Germinal center (tissue), 1 donor: ENCODE measurements around the gene PTGES3L.
"Not testable (repeated sequence)": the region's sequence is repeated elsewhere in the genome, so short reads cannot be mapped to it uniquely, and the experiment has no call there.

Experiments
- DNase-seq: peaks from one replicate; pipeline ENCODE4 v3.0.0; 2012; ENCODE audit warnings: mixed read lengths, low spot score

Gene PTGES3L

DNA sequence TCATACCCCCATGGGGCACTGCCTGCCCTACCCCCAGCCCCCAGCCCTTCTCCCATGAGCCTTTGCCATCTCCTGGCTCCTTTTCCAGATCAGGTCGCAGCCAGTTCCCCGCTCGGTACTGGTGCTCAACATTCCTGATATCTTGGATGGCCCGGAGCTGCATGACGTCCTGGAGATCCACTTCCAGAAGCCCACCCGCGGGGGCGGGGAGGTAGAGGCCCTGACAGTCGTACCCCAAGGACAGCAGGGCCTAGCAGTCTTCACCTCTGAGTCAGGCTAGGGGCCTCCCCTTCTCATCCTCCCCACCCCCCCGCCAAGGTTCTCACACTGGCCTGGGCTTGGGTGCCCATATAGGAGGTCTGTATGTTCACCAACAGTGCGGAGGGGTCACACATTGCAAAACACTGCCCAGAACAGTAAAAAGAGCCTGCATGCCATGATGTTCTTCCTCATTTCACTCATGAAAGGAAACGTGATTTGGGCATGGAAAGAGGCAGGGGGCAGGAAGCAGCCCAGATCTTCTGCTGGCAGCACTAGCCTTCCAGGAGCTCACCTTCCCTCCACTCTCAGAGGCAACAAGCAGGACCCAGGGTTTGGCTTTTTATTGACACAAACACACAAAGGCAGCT, 34.3 kb upstream of the PTGES3L start:
- no peak for DNase-seq

DNA sequence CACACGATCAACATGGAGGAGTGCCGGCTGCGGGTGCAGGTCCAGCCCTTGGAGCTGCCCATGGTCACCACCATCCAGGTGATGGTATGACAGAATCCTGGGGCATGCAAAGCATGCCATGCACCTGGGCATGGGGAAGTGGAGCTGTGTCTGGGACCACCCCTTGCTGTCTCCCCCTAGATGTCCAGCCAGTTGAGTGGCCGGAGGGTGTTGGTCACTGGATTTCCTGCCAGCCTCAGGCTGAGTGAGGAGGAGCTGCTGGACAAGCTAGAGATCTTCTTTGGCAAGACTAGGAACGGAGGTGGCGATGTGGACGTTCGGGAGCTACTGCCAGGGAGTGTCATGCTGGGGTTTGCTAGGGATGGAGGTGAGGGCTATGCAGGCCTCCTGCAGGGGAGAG, 33.4 kb upstream of the PTGES3L start:
- no peak for DNase-seq

DNA sequence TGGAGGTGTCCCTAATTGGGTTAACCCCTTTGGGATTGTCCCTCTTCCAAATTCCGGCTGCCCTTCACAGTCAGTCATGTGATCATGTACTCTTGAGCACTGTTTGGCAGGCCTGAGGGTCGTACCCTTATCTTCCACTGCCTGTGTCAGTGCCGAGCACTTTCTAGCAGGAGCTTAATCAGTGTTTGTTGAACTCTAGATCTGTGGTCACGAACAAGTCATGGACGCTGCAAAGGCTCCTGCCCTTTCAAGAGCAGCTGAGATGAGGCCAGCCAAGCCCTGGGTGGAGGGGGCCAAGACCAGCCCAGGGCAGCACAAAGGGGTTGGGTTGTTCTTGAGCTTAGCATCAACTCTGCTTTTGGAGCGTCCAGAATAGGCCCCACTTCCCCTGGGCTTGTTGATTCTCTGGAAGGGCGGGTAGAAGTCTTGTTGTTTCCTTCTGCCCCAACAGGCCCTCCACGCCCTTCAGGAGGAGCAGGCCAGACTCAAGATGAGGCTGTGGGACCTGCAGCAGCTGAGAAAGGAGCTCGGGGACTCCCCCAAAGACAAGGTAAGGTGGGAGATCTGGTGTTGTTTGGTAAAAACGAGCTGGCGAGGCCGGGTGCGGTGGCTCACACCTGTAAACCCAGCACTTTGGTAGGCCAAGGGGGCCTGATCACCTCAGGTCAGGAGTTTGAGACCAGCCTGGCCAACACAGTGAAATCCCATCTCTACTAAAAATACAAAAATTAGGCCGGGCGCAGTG, 32.0 kb upstream of the PTGES3L start:
- no peak for DNase-seq

DNA sequence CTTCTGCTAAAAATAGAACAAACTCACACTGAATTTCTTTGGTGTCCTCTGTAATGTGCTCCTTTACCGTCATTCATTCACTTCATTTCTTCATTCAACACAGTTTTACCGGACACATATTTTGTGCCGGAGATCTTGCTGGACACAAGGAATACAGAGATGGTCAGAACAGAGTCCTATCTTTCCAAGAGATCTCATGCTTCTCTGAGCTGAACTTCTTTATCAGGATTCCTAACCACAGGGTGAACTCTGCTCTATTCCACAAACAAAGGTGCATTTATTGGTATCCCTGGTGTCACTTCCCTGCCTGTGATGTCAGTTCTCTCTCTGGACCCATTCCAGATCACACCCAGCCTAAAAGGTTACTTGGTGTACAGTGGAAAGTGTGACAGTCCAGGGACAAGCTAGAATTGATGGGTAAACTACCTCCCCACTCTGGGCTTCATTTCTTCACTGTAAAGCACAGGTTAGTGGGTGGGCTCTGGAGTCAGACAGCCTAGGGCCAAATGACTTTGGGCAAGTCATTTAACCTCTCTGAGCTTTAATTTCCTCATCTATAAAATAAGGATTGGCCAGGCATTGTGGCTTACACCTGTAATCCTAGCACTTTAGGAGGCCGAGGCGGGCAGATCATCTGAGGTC, 30.9 kb upstream of the PTGES3L start:
- no peak for DNase-seq

DNA sequence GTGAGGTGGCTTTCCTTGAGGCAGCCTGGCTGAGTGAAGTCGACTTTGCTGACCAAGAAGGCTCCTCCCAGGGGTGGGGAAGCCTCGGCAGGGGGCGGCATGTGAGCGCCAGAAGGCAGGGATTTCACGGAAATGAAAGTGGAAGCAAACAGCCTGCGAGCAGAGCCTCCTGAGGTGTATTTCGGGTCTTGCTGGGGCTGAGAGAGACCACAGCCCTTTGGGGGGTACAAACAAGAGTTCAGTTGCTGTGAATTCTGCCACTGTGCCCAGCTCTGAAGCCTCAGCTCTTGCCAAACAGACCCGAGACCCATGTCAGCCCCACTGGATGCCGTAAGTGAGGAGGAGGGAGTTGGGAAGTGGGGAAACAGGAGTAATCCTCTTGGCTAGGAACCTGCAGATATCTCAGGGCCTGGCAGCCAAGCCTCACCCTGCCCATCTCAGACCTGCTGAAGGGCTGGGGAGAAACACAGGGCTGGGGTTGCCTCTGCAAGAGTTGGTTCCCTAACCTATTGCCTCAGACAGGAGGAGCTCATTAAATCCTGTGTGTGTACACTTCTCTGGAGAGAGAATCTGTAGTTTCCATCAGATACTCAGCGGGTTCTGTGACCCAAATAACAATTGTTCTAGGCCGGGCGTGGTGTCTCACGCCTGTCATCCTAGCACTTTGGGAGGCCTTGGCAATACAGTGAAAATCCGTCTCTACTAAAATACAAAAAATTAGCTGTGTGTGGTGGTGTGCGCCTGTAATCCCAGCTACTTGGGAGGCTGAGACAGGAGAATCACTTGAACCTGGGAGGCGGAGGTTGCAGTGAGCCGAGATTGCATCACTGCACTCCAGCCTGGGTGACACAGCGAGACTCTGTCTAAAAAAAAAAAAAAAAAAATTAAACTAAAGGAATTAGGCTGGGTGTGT, 27.0 kb upstream of the PTGES3L start, which contains the start of gene IFI35:
Gene IFI35 (plus strand): TSS at position 146 of the 913 bp plus-strand sequence. CDS start 164 bp downstream, at position 310.
- DNase-seq = peak; percentile 83

DNA sequence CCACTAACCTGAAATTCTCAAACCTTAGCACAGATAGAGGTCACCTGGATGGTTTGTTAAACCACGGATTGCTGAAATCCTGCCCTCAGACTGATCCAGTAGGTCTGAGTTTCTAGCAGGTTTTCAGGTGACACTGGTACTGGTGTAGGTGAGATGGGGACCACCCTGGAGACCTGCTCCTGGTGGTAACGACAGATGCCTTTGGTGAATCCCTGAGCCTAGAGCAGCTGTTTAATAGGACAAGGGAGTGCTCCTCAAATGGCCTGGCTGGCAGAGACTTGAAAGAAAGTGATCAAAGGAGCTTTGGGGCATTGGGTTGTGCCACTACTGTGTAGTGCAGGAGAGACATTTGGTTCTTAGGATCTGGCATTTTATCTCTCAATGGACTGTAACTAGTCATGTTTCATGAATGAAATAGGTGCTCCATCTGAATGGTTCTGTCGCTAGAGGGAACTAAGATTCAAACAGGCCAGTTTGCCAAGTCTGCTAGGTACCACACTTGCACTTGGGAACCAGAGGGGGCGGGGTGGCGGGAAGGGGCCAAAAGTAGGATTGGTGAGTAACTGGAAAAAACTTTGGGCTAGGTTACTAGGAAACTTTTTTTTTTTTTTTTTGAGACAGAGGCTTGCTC, 23.8 kb upstream of the PTGES3L start:
- DNase-seq = no peak

DNA sequence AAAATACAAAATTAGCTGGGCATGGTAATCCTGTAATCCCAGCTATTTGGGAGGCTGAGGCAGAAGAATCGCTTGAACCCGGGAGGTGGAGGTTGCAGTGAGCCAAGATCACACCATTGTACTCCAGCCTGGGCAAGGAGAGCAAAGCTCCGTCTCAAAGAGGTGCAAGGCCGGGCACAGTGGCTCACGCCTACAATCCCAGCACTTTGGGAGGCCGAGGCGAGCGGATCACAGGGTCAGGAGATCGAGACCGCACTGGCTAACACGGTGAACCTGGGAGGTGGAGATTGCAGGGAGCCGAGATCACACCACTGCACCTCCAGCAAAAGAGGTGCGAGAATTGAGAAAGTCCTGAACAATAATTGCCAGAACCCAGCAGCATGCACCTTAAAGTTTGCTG, 21.0 kb upstream of the PTGES3L start:
- DNase-seq = not testable (repeated sequence)

DNA sequence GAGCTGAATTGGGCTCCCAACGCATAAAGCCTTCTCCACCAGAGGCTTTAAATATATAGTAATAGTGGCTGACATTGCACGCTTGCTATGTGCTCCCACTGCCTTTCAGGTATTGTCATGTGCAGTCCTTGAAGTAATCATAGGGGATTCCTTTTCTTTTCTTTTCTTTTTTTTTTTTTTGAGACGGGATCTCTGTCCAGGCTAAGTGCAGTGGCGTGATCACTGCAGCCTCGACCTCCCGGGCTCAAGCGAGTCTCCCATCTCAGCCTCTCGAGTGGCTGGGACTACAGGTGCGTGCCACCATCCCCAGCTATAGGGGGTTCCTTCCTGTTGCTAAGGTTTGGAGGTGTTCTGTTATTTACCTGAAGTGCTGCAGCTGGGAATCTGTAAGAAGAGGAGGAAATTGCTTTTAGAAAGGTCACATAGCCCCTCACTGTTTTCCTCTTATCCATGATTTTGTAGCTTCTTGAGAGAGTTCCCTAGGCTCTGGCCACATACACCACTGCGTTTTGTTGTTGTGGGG, 19.2 kb upstream of the PTGES3L start:
- DNase-seq = no peak

DNA sequence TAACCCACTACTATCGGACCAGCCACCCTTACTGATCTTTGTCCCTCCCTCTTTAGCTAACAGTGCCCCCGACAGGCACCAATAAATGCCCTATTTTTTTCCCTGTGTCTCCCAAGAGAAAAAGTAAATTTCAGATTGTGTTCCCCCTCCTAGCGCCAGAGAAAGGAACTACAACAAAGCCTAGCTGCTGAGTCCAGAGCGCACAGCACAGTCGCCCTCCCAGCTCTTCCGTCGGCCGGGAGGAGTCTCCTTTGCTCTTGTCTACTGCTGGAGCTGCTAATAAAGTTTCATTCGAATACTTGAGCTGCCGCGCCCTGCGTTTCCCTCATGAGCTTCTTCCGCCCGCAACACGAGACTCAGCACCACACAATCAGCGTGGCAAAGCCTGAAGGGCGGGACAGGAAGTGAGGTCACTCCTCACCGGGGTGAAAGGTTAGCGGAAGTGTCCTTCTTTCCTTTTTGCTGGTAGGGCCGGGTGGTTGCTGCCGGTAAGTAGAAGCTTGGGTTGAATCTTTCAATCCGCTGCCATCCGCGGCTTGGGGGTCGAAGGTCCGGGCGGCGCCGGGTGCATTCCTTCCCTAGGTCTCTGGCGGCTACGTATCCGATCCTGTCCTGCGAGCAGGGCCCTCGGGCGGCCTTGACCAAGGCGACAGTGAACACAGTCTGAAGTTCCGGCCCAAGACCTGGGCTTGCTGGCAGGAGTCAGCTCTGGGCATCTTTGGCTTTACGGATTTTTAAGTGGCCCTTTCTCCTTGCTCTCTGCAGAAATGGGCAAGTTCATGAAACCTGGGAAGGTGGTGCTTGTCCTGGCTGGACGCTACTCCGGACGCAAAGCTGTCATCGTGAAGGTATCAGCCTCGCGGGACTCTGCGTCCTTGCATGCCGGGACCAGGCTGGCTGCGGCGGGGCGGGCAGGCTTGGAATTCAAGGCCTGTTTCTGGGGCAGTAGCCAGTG, 18.4 kb upstream of the PTGES3L start, which contains the start of gene RPL27:
Gene RPL27 (plus strand): TSS at position 436 of the 955 bp plus-strand sequence. CDS start 332 bp downstream, at position 768.
- peak; percentile 94 for DNase-seq

DNA sequence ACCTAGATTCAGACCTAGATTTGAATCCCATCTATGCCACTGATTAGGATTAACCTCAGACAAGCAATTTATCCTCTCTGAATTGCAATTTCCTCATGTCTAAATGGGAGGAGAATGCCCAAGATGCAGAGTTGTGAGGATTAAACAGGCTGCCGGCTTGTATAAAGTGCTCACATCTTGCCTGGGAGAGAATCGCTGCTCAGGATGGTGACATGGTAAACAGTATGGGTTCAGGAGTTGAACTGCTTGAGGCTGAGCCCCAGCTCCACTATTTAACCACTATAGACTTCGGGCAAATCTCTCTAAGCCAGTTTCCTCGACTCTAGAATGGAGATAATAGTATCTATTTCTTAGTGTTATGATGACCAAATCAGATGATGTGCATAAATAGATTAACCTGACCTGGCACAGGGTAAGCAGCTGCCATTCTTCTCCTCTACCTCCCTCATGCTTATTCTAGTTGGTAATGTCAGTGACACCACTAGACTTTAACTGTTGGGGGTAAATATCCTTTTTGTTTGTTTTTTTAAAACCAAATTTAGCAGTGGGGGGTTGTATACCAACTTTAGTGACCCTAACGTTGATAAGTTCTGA, 17.6 kb upstream of the PTGES3L start:
- DNase-seq = no peak

DNA sequence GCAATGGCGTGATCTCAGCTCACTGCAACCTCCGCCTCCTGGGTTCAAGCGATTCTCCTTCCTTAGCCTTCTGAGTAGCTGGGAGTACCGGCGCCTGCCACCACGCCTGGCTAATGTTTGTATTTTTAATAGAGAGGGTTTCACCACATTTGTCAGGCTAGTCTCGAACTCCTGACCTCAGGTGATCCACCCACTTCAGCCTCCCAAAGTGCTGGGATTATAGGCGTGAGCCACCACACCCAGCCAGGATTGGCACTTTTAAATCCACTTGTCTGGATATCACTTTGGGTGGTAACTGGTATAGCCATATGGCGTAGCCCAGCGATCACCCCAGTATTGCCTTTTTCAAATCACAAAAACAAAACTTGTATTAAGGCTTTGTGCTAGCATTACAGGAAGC, 14.0 kb upstream of the PTGES3L start:
- DNase-seq = not testable (repeated sequence)

DNA sequence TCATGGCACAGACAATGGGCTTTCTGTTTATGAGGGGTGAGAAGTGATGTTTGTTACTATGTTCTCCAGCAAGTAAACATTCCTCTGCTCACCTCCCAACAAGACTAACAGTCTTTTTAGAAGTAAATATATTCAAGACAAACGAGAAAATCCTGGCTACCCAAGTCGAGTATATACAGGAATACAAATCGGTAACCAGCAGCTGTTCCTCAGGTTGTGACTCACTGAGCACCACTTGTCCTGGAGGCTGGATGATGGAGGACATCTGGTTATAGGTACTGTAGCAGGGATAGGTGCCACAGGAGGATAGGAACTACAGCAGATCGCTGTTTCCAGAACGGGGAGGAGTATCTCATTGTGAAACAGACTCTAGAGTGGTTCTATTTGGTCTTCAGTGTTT, 13.0 kb upstream of the PTGES3L start:
- DNase-seq = no peak

DNA sequence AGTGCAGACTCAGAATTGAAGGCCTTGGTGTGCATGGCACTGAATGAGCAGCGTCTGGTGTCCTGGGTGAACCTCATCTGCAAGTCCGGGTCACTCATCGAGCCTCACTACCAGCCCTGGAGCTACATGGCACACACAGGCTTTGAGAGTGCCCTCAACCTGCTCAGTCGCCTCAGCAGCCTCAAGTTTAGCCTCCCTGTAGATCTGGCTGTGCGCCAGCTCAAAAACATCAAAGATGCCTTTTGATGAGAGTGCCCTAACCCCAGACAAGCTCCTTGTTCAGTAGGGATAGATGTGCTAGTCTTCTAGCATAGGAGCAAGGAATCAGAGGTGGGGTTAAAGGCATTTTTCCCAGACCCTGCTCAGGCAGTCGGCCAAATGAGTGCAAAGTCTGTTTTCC, 11.6 kb upstream of the PTGES3L start:
- no peak for DNase-seq

DNA sequence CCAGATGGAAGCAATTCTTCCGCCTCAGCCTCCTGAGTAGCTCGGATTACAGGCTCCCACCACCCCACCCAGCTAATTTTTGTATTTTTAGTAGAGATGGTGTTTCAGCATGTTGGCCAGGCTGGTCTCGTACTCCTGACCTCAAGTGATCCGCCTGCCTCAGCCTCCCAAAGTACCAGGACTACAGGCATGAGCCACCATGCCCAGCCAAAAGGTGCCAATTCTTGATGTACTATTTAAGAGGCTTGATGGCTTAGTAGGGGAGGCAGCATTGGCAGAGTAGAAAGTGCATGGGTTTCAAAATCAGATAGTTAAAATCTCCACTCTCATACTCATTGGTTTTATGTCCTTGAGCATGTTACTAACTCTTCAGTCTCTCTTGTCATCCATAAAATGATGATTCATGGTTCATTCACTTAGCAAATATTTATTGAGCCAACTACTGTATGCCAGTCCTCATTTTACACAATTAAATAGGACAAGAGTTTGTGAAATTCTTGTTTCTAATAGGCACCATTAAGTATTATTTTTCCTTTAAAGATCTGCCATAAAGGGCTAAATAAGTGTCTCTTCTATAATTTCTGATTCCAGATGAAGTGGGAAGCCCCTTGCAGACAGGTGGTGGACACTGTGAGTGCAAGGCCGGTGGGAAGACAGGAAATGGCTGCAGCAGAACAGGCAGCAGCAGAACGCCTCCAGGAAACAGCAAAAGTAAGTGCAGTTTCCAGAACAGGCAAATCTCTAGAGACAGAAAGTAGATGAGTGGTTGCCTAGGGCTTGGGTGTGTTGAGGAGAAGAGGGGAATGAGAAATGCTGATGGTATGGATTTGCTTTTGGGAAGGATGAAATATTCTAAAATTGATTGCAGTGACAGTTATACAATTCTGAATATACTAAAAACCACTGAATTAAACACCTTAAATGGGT, 10.1 kb upstream of the PTGES3L start:
- DNase-seq = no peak

DNA sequence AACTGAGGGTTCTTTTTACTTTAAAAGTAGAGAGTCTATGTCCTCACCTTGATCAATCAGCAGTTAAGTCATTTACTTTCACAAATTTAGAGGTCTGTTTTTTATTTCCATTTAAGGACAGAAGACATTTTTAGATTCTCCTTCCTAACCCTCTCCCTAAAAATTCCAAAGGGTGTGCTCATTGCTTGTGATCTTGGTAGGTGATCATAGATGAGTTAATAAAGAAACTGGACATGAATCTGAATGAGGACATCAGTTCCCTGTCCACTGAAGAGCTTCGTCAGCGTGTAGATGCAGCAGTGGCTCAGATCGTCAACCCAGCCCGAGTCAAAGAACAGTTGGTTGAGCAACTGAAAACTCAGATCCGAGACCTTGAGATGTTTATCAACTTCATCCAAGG, 9.3 kb upstream of the PTGES3L start:
- no peak for DNase-seq

DNA sequence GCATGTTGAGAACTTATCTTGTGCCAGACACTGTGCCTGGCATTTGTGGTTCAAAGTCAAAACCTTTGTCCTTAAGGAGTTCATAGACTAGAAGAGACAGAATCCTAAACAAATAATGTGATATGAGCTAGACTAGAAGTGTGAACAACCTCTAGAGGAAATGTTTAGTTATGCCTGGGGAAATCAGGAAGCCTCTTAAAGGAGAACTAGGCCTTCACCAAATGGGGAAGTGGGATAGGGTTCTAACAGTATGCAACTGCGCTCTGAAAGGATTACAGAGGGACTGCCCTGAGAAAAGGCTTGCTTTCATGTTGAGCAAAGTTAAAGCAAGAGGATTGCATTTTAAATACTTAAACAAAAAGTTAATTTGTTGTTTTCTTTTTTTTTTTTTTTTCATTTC, 5.3 kb upstream of the PTGES3L start:
- peak; percentile 76 for DNase-seq

DNA sequence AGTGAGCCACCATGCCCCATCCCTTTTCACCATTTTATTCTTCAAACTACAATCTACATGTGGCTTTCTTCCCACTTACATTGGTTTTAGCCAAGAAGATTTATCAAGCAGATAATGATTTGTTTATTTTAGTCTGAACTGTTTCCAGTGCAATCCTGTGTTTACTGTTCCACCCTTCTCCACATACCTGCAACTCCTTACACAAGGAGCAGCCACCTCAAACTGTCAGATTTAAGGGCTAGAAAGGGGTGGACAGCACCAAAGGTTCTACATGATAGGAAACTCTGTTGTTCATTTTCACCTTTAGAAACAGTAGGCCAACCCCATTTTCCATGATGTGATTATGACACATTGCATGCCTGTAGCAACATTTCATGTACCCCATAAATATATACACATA, 2.4 kb upstream of the PTGES3L start:
- no peak for DNase-seq

DNA sequence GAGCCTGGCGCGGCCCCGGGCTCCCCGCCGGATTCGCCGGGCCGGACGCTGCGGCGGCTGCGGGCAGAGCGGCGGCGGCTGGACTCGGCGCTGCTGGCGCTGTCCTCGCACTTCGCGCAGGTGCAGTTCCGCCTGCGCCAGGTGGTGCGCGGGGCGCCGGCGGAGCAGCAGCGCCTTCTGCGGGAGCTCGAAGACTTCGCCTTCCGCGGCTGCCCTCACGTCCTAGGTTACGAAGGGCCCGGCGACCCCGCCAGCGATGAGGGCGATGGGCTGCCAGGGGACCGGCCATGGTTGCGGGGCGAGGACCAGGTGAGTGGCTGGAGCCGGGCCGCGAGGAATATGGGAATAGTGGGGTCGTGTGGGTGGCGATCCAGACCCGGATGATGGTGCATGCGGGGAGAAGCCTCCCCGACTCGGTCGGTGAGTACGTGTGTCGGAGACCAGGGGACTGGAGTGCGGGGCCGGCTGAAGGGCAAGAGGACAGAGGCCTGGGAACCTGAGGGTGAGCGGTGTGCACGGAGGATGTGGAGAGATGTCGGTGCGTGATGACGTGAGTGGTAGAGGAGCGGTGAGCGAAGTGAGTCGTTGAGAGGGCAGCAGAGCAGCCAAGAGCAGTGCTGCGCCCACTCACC, 1.0 kb upstream of the PTGES3L start:
- peak; percentile 79 for DNase-seq
